HepG2 (cell line): ENCODE data around the gene TMED3.

Experiments
- ARID2 ChIP-seq: sonication (generic); formaldehyde crosslinking; IDR thresholded peaks from 2 replicates; pipeline ENCODE4 v1.8.1; 2022; ENCODE audit warnings: mild to moderate bottlenecking, missing genetic modification reagents, borderline replicate concordance
- E2F1 ChIP-seq: sonication (generic); formaldehyde crosslinking; IDR thresholded peaks from 2 replicates; pipeline ENCODE4 v1.5.0; 2020; ENCODE audit warnings: missing genetic modification reagents
- EZH2 ChIP-seq: conservative IDR thresholded peaks from 2 replicates; pipeline ENCODE4 v1.6.1; 2012; ENCODE audit warnings: mild to moderate bottlenecking, low read depth, low read length, moderate library complexity
- MTA3 ChIP-seq: sonication (generic); formaldehyde crosslinking; IDR thresholded peaks from 2 replicates; pipeline ENCODE4 v1.4.0; 2020; ENCODE audit warnings: missing genetic modification reagents
- SCMH1 ChIP-seq: sonication (generic); formaldehyde crosslinking; IDR thresholded peaks from 2 replicates; pipeline ENCODE4 v1.9.0; 2021; ENCODE audit warnings: missing genetic modification reagents, mild to moderate bottlenecking, borderline replicate concordance
- STAG1 ChIP-seq: sonication (generic); formaldehyde crosslinking; IDR thresholded peaks from 2 replicates; pipeline ENCODE4 v1.4.0; 2020; ENCODE audit warnings: missing genetic modification reagents
- TARDBP ChIP-seq: sonication (generic); formaldehyde crosslinking; IDR thresholded peaks from 2 replicates; pipeline ENCODE4 v1.8.0; 2022; ENCODE audit warnings: mild to moderate bottlenecking, missing genetic modification reagents
- ZNF333 ChIP-seq: sonication (generic); formaldehyde crosslinking; IDR thresholded peaks from 2 replicates; pipeline ENCODE4 v1.4.0; 2020; ENCODE audit warnings: mild to moderate bottlenecking, missing genetic modification reagents, borderline replicate concordance
- ZNF607 ChIP-seq: sonication (generic); formaldehyde crosslinking; IDR thresholded peaks from 2 replicates; pipeline ENCODE4 v1.5.1; 2020; ENCODE audit warnings: missing genetic modification reagents, mild to moderate bottlenecking, borderline replicate concordance
- ZSCAN25 ChIP-seq: sonication (generic); formaldehyde crosslinking; IDR thresholded peaks from 2 replicates; pipeline ENCODE4 v1.8.0; 2022; ENCODE audit warnings: mild to moderate bottlenecking, missing genetic modification reagents

- TF ChIP-seq EZH2 (no peak), E2F1 (CRISPR knock-in tag) (no peak), TARDBP (CRISPR knock-in tag) (no peak), ZSCAN25 (no peak), ZNF333 (no peak), ZNF607 (CRISPR knock-in tag) (no peak), STAG1 (CRISPR knock-in tag) (no peak), MTA3 (CRISPR knock-in tag) (no peak), ARID2 (CRISPR knock-in tag) (no peak), SCMH1 (CRISPR knock-in tag) (no peak)
These were observed 3.3 kb downstream of the TMED3 start for GRCh38 chr15:79314186-79314585.
